Neuronal stem cell (in vitro differentiated cells): ENCODE measurements around the gene BICRA.

ENCODE experiments used
- DNase-seq: peaks from one replicate; pipeline ENCODE4 v3.0.0-alpha.2; 2013; ENCODE audit warnings: low spot score
- H2AFZ ChIP-seq: one replicate; pipeline ENCODE4 v1.6.1; 2013; ENCODE audit warnings: mild to moderate bottlenecking, low read length, inconsistent platforms
- H2AK5ac ChIP-seq: 2 replicates; pipeline ENCODE4 v1.6.1; 2013; ENCODE audit warnings: low read depth, mild to moderate bottlenecking, inconsistent platforms, low read length, moderate library complexity, mixed read lengths
- H2BK120ac ChIP-seq: 2 replicates; pipeline ENCODE4 v1.6.1; 2013; ENCODE audit warnings: low read depth, mild to moderate bottlenecking, inconsistent platforms, low read length, moderate library complexity, mixed read lengths
- H2BK12ac ChIP-seq: one replicate; pipeline ENCODE4 v1.6.1; 2013; ENCODE audit warnings: low read length, inconsistent platforms
- H2BK15ac ChIP-seq: 2 replicates; pipeline ENCODE4 v1.6.1; 2013; ENCODE audit warnings: mild to moderate bottlenecking, low read length, inconsistent platforms, mixed read lengths
- H2BK5ac ChIP-seq: one replicate; pipeline ENCODE4 v1.6.1; 2013; ENCODE audit warnings: inconsistent platforms, mild to moderate bottlenecking, low read length, moderate library complexity
- H3K14ac ChIP-seq: one replicate; pipeline ENCODE4 v1.6.1; 2013; ENCODE audit warnings: low read length, inconsistent platforms
- H3K18ac ChIP-seq: 2 replicates; pipeline ENCODE4 v1.6.1; 2013; ENCODE audit warnings: low read length, inconsistent platforms
- H3K23ac ChIP-seq: 2 replicates; pipeline ENCODE4 v1.6.1; 2013; ENCODE audit warnings: low read depth, mild to moderate bottlenecking, mixed read lengths, low read length, inconsistent platforms; ENCODE audit not compliant: poor library complexity
- H3K27ac ChIP-seq: replicated peaks from 3 replicates; pipeline ENCODE4 v1.5.1; 2013; ENCODE audit warnings: low read length, inconsistent platforms
- H3K27me3 ChIP-seq, 3 experiments: 2 replicates each; pipeline ENCODE4 v1.6.1; 2013; ENCODE audit warnings: low read length in 3 of 3, mild to moderate bottlenecking in 2 of 3, inconsistent platforms in 1 of 3, low read depth in 1 of 3, mixed read lengths in 1 of 3, moderate library complexity in 1 of 3; ENCODE audit not compliant: control insufficient read depth in 3 of 3, insufficient read depth in 3 of 3
- H3K36me3 ChIP-seq, 2 donors: replicated peaks in 1 of 2; 2 replicates each; pipeline ENCODE4 v1.6.1; 2013; ENCODE audit warnings: low read length in 2 of 2; ENCODE audit not compliant: control insufficient read depth in 2 of 2, insufficient read depth in 2 of 2
- H3K4ac ChIP-seq: 2 replicates; pipeline ENCODE4 v1.6.1; 2013; ENCODE audit warnings: inconsistent platforms, mild to moderate bottlenecking, low read length, moderate library complexity
- H3K4me1 ChIP-seq, 2 donors: 1 replicate in 1 of 2; 2 replicates in 1 of 2; pipeline ENCODE4 v1.6.1; 2013; ENCODE audit warnings: low read length in 2 of 2, low read depth in 1 of 2; ENCODE audit not compliant: control insufficient read depth in 2 of 2, insufficient read depth in 1 of 2
- H3K4me2 ChIP-seq: one replicate; pipeline ENCODE4 v1.6.1; 2013; ENCODE audit warnings: mild to moderate bottlenecking, low read length, inconsistent platforms; ENCODE audit not compliant: insufficient read depth, poor library complexity, severe bottlenecking
- H3K4me3 ChIP-seq, 2 donors: 2 replicates each; pipeline ENCODE4 v1.5.1; 2013; ENCODE audit warnings: low read length in 2 of 2, mild to moderate bottlenecking in 2 of 2, inconsistent platforms in 1 of 2, moderate library complexity in 1 of 2
- H3K79me1 ChIP-seq: one replicate; pipeline ENCODE4 v1.6.1; 2013; ENCODE audit warnings: low read depth, mild to moderate bottlenecking, inconsistent platforms, low read length, moderate library complexity
- H3K9ac ChIP-seq: one replicate; pipeline ENCODE4 v1.6.1; 2013; ENCODE audit warnings: mild to moderate bottlenecking, low read depth, low read length, inconsistent platforms; ENCODE audit not compliant: poor library complexity
- H3K9me3 ChIP-seq, 2 donors: replicated peaks in 1 of 2; 2 replicates each; pipeline versions ENCODE3 to v1.6.1; 2013; ENCODE audit warnings: low read length in 2 of 2, mild to moderate bottlenecking in 2 of 2, inconsistent platforms in 1 of 2, low read depth in 1 of 2, mixed read lengths in 1 of 2, moderate library complexity in 1 of 2; ENCODE audit not compliant: control insufficient read depth in 2 of 2, insufficient read depth in 1 of 2
- H4K8ac ChIP-seq: one replicate; pipeline ENCODE4 v1.6.1; 2013; ENCODE audit warnings: low read depth, mild to moderate bottlenecking, inconsistent platforms, low read length, moderate library complexity
- H4K91ac ChIP-seq: one replicate; pipeline ENCODE4 v1.6.1; 2013; ENCODE audit warnings: low read length, low read depth, mild to moderate bottlenecking, inconsistent platforms; ENCODE audit not compliant: poor library complexity
- WGBS, 2 donors: extraction: QIAGEN DNeasy Blood & Tissue Kit; methylation state at CpG; one replicate each; pipeline ENCODE4 v1.1.7; 2013; ENCODE audit warnings: missing lambda C conversion rate in 2 of 2, mixed read lengths in 1 of 2; ENCODE audit not compliant: insufficient read length in 2 of 2, insufficient replicate concordance in 1 of 2; ENCODE audit errors: extremely low coverage in 2 of 2; 5-methylcytosine and 5-hydroxymethylcytosine counted together

BICRA gene

DNA sequence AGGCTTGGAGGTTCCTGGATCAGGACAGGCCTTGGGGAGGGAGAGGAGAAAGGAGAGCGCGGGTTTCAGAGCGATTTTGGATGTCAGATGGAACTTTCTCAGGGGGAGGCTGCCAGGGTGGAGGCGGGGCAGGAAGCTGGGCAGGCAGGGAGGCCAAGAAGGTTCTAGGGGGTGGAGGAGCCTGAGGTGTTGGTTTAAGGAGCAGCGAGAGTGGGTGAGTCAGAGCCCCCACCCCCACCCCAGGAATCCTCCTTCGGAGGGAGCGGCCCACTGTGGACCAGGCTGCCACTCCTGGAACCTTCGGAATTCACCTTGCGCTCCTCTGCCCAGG is 120.5 kb downstream of the BICRA start:
- peak overlapping the region in 1 of 2 donors; percentile 76 for H3K4me3 ChIP-seq
- H3K4ac ChIP-seq = no peak overlapping the region
- no CpG with 5 or more reads among the region's 9 CpGs for WGBS, 2 donors
- no peak overlapping the region for H4K91ac ChIP-seq
- peaks cover 0 to 3% of the 10 kb centered on the region in 2 donors for H3K9me3 ChIP-seq
- peaks cover 0 to 3% (median 0%) of the 10 kb centered on the region in 3 experiments for H3K27me3 ChIP-seq
- H3K27ac ChIP-seq = no peak overlapping the region
- H3K9ac ChIP-seq = no peak overlapping the region
- H2BK120ac ChIP-seq = no peak overlapping the region
- peak overlapping the region; percentile 83 for H2AFZ ChIP-seq
- H3K23ac ChIP-seq = no peak overlapping the region
- no peak overlapping the region for H2BK15ac ChIP-seq
- peaks cover 2 to 7% of the 10 kb centered on the region in 2 donors for H3K4me1 ChIP-seq
- no peak overlapping the region for H4K8ac ChIP-seq
- no peak for DNase-seq
- H3K4me2 ChIP-seq = peak overlapping the region; percentile 81
- H3K79me1 ChIP-seq = peaks cover 4% of the 10 kb centered on the region
- H3K18ac ChIP-seq = no peak overlapping the region
- no peak overlapping the region for H2AK5ac ChIP-seq
- H3K36me3 ChIP-seq = peaks cover 0 to 2% of the 10 kb centered on the region in 2 donors
- no peak overlapping the region for H2BK12ac ChIP-seq
- H3K14ac ChIP-seq = no peak overlapping the region
- no peak overlapping the region for H2BK5ac ChIP-seq

DNA sequence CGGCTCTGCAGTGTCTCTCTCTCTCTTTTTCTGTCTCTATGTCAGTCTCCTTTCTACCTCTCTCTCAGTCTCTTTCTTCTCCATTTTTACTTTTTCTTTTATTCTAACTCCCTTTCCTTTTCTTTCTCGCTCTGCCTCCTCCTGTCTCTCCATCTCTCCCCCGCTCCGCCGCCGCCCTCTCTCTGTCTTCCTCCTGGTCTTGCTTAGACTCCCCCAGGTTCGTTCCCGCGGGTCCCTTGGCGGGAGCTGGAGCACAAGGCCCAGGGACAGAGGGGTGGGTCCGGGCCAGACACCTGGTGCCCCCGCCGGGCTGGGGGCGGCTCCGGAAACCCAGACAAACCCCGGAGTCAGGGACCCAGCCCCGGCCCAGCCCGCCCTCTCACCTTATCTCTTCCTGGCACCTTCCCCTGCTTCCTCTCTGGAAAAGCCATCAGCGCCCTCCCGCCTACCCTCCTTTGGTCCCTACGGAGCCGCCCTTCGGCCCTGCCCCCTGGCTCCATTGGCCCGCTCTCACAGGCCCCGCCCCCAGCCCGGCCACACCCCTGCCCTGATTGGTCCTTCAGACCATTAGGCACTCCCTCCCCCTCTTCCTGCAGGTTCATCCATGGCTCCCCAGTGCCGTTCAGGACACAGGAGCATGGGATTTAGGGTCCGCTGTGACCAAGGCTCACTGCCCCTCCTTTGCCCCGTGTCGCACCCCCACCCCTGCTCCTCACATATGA is 121.0 kb downstream of the BICRA start:
- H2BK5ac ChIP-seq = peak overlapping the region; percentile 35
- H2AFZ ChIP-seq = peak overlapping the region; percentile 83
- H2BK15ac ChIP-seq = peak overlapping the region; percentile 9
- H2AK5ac ChIP-seq = peak overlapping the region; percentile 81
- H3K18ac ChIP-seq = peak overlapping the region; percentile 92
- H2BK12ac ChIP-seq = peak overlapping the region; percentile 86
- peak overlapping the region; percentile 96 for H4K8ac ChIP-seq
- WGBS, 2 donors = 100% methylated on average over 1 of the region's 30 CpGs; no CpG with 5 or more reads in 1 of the 2 donors
- no peak overlapping the region for H2BK120ac ChIP-seq
- peak overlapping the region; percentile 60 for H3K9ac ChIP-seq
- peak overlapping the region in 1 of 2 donors; percentile 76 for H3K4me3 ChIP-seq
- H3K36me3 ChIP-seq = peaks cover 0 to 2% of the 10 kb centered on the region in 2 donors
- peak overlapping the region; percentile 73 for H3K23ac ChIP-seq
- peaks cover 4% of the 10 kb centered on the region for H3K79me1 ChIP-seq
- peaks cover 0 to 3% (median 0%) of the 10 kb centered on the region in 3 experiments for H3K27me3 ChIP-seq
- H3K9me3 ChIP-seq = peaks cover 0 to 3% of the 10 kb centered on the region in 2 donors
- DNase-seq = no peak
- H3K27ac ChIP-seq = no peak overlapping the region
- H3K14ac ChIP-seq = no peak overlapping the region
- peak overlapping the region; percentile 81 for H3K4me2 ChIP-seq
- no peak overlapping the region for H3K4ac ChIP-seq
- peaks cover 2 to 7% of the 10 kb centered on the region in 2 donors for H3K4me1 ChIP-seq
- H4K91ac ChIP-seq = no peak overlapping the region

DNA sequence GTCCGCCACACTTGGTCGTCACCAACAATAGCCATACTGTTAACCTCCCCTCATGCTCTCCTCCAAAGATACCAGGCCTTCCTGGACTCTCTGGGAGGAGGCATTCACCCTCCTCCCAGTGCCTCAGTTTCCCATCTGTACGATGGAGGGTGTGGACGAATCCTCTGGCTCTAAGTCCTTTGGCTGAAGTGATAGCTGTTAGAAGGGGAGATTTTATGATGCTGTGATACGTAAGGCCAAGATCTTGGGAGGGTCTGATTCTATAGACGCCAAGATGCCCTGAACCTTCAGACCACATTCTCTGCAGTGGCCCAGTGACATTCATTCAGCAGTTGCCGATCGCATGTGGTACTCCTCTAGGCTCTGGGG is 121.6 kb downstream of the BICRA start:
- Histone ChIP-seq H3K27ac (no peak overlapping the region), H3K18ac (no peak overlapping the region), H2BK12ac (peak overlapping the region; percentile 86), H3K23ac (peak overlapping the region; percentile 73), H2AFZ (no peak overlapping the region), H3K4me2 (no peak overlapping the region), H3K4ac (no peak overlapping the region), H3K14ac (no peak overlapping the region), H2BK15ac (peak overlapping the region; percentile 9), H2BK5ac (peak overlapping the region; percentile 35), H3K9me3 (peaks cover 0 to 3% of the 10 kb centered on the region in 2 donors), H3K36me3 (peaks cover 0 to 2% of the 10 kb centered on the region in 2 donors), H2AK5ac (peak overlapping the region; percentile 81), H4K91ac (no peak overlapping the region), H4K8ac (peak overlapping the region; percentile 96), H3K4me3 (no peak overlapping the region), H2BK120ac (no peak overlapping the region), H3K27me3 (peaks cover 0 to 3% (median 0%) of the 10 kb centered on the region in 3 experiments), H3K9ac (peak overlapping the region; percentile 12), H3K4me1 (peaks cover 2 to 7% of the 10 kb centered on the region in 2 donors), H3K79me1 (peaks cover 4% of the 10 kb centered on the region)
- no CpG with 5 or more reads among the region's 8 CpGs for WGBS, 2 donors
- DNase-seq = no peak

DNA sequence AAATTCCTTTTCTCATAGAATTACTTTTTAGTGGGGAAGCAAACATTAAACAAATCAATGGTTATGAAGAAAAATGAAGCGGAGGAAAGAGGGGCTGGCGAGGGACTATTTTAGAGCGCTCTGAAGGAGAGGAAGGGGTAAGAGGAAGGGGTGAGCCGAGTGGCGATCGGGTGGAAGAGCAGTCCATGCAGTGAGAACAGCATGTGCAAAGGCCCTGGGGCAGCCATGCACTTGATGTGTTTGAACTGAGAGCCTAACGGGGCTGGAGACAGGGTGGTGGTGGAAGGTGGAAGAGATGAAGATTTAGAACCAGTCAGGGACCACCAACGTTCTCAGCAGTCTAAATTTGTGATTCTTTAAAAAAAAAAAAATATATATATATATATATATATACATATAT is 122.0 kb downstream of the BICRA start:
- no peak overlapping the region for H3K18ac ChIP-seq
- H3K4me2 ChIP-seq = no peak overlapping the region
- H3K36me3 ChIP-seq = peaks cover 0 to 2% of the 10 kb centered on the region in 2 donors
- no peak overlapping the region for H3K4me3 ChIP-seq
- no peak overlapping the region for H3K27ac ChIP-seq
- no peak for DNase-seq
- no peak overlapping the region for H2AFZ ChIP-seq
- peaks cover 0 to 3% of the 10 kb centered on the region in 2 donors for H3K9me3 ChIP-seq
- no peak overlapping the region for H2BK12ac ChIP-seq
- no peak overlapping the region for H4K8ac ChIP-seq
- no peak overlapping the region for H3K14ac ChIP-seq
- no peak overlapping the region for H3K4ac ChIP-seq
- H2BK120ac ChIP-seq = no peak overlapping the region
- no CpG with 5 or more reads among the region's 8 CpGs for WGBS, 2 donors
- H2AK5ac ChIP-seq = peak overlapping the region; percentile 81
- H3K4me1 ChIP-seq = peaks cover 2 to 7% of the 10 kb centered on the region in 2 donors
- peaks cover 0 to 3% (median 0%) of the 10 kb centered on the region in 3 experiments for H3K27me3 ChIP-seq
- H3K23ac ChIP-seq = no peak overlapping the region
- peaks cover 4% of the 10 kb centered on the region for H3K79me1 ChIP-seq
- no peak overlapping the region for H2BK15ac ChIP-seq
- no peak overlapping the region for H4K91ac ChIP-seq
- no peak overlapping the region for H3K9ac ChIP-seq
- H2BK5ac ChIP-seq = no peak overlapping the region
